HUES64 (cell line): ENCODE results near the gene MYO5B.

Source experiments
- H3K27ac ChIP-seq: 2 replicates; pipeline ENCODE4 v1.7.0; 2013; ENCODE audit warnings: low read depth, low read length, inconsistent platforms
- H3K27me3 ChIP-seq: 2 replicates; pipeline ENCODE4 v1.6.1; 2013; ENCODE audit warnings: mild to moderate bottlenecking, low read length; ENCODE audit not compliant: insufficient read depth
- H3K36me3 ChIP-seq: 2 replicates; pipeline ENCODE4 v1.6.1; 2013; ENCODE audit warnings: mild to moderate bottlenecking, low read length; ENCODE audit not compliant: insufficient read depth
- H3K4me1 ChIP-seq: 2 replicates; pipeline ENCODE4 v1.6.1; 2013; ENCODE audit warnings: mild to moderate bottlenecking, low read length, moderate library complexity; ENCODE audit not compliant: insufficient read depth
- H3K4me3 ChIP-seq: 2 replicates; pipeline ENCODE4 v1.5.1; 2013; ENCODE audit warnings: mild to moderate bottlenecking, low read length, moderate library complexity
- H3K9ac ChIP-seq: 2 replicates; pipeline ENCODE4 v1.6.1; 2013; ENCODE audit warnings: mild to moderate bottlenecking, low read depth, low read length
- H3K9me3 ChIP-seq: 2 replicates; pipeline ENCODE4 v1.6.1; 2013; ENCODE audit warnings: low read depth, low read length; ENCODE audit not compliant: insufficient read depth
- WGBS: fragments of 150-250, 120-280 bp; methylation state at CpG from one replicate; pipeline ENCODE4 v1.1.7; 2013; ENCODE audit warnings: missing lambda C conversion rate; 5-methylcytosine and 5-hydroxymethylcytosine counted together

Gene MYO5B

GRCh38 chr18:49849331-49850217 lies 345.4 kb downstream of the MYO5B start:
- Histone ChIP-seq H3K27ac (no peak overlapping the region), H3K27me3 (no peaks in the 10 kb centered on the region), H3K4me3 (no peak overlapping the region), H3K9me3 (no peaks in the 10 kb centered on the region), H3K4me1 (peaks cover 13% of the 10 kb centered on the region), H3K36me3 (no peaks in the 10 kb centered on the region), H3K9ac (no peak overlapping the region)
- 46% methylated on average over 14 of the region's 14 CpGs for WGBS

GRCh38 chr18:49848115-49848514 lies 346.8 kb downstream of the MYO5B start:
- no peaks in the 10 kb centered on the region for H3K36me3 ChIP-seq
- no peak overlapping the region for H3K9ac ChIP-seq
- WGBS: 92% methylated on average over 4 of the region's 4 CpGs
- no peaks in the 10 kb centered on the region for H3K27me3 ChIP-seq
- peaks cover 13% of the 10 kb centered on the region for H3K4me1 ChIP-seq
- no peaks in the 10 kb centered on the region for H3K9me3 ChIP-seq
- no peak overlapping the region for H3K27ac ChIP-seq
- no peak overlapping the region for H3K4me3 ChIP-seq

- Histone ChIP-seq H3K27me3 (no peaks in the 10 kb centered on the region), H3K9me3 (no peaks in the 10 kb centered on the region), H3K4me1 (peaks cover 13% of the 10 kb centered on the region), H3K27ac (no peak overlapping the region), H3K4me3 (no peak overlapping the region), H3K36me3 (no peaks in the 10 kb centered on the region), H3K9ac (no peak overlapping the region)
- WGBS: 96% methylated on average over 8 of the region's 8 CpGs
Measured at GRCh38 chr18:49847524-49847923, 347.4 kb downstream of the MYO5B start.

GRCh38 chr18:49846718-49847470 lies 348.1 kb downstream of the MYO5B start:
- 87% methylated on average over 10 of the region's 10 CpGs for WGBS
- Histone ChIP-seq H3K4me3 (no peak overlapping the region), H3K36me3 (no peaks in the 10 kb centered on the region), H3K9ac (no peak overlapping the region), H3K4me1 (peaks cover 13% of the 10 kb centered on the region), H3K27ac (no peak overlapping the region), H3K9me3 (no peaks in the 10 kb centered on the region), H3K27me3 (no peaks in the 10 kb centered on the region)

- Histone ChIP-seq H3K4me1 (peaks cover 13% of the 10 kb centered on the region), H3K36me3 (no peaks in the 10 kb centered on the region), H3K9me3 (no peaks in the 10 kb centered on the region), H3K4me3 (no peak overlapping the region), H3K9ac (no peak overlapping the region), H3K27ac (no peak overlapping the region), H3K27me3 (no peaks in the 10 kb centered on the region)
- 87% methylated on average over 5 of the region's 5 CpGs for WGBS
Measured at GRCh38 chr18:49846361-49846662, 348.6 kb downstream of the MYO5B start.

- Histone ChIP-seq H3K36me3 (no peaks in the 10 kb centered on the region), H3K4me3 (no peak overlapping the region), H3K4me1 (peaks cover 13% of the 10 kb centered on the region), H3K27ac (no peak overlapping the region), H3K27me3 (no peaks in the 10 kb centered on the region), H3K9ac (no peak overlapping the region), H3K9me3 (no peaks in the 10 kb centered on the region)
- WGBS: 85% methylated on average over 6 of the region's 6 CpGs
Measured at GRCh38 chr18:49845629-49846360, 349.2 kb downstream of the MYO5B start.

GRCh38 chr18:49844903-49845302 lies 350.0 kb downstream of the MYO5B start:
- WGBS: 88% methylated on average over 1 of the region's 1 CpG
- Histone ChIP-seq H3K36me3 (no peaks in the 10 kb centered on the region), H3K27me3 (no peaks in the 10 kb centered on the region), H3K4me3 (no peak overlapping the region), H3K27ac (no peak overlapping the region), H3K4me1 (peaks cover 13% of the 10 kb centered on the region), H3K9me3 (no peaks in the 10 kb centered on the region), H3K9ac (no peak overlapping the region)

GRCh38 chr18:49843778-49844625 lies 350.9 kb downstream of the MYO5B start:
- Histone ChIP-seq H3K9ac (no peak overlapping the region), H3K27ac (no peak overlapping the region), H3K9me3 (no peaks in the 10 kb centered on the region), H3K4me1 (peaks cover 8% of the 10 kb centered on the region; the same call in 1 of the 2 replicates), H3K27me3 (no peaks in the 10 kb centered on the region), H3K36me3 (no peaks in the 10 kb centered on the region; the same call in 1 of the 2 replicates), H3K4me3 (no peak overlapping the region)
- WGBS: 90% methylated on average over 6 of the region's 6 CpGs

- no peaks in the 10 kb centered on the region for H3K9me3 ChIP-seq
- WGBS: 95% methylated on average over 10 of the region's 10 CpGs
- peaks cover 8% of the 10 kb centered on the region; the same call in 1 of the 2 replicates for H3K4me1 ChIP-seq
- no peaks in the 10 kb centered on the region; the same call in 1 of the 2 replicates for H3K36me3 ChIP-seq
- H3K9ac ChIP-seq: no peak overlapping the region
- H3K4me3 ChIP-seq: no peak overlapping the region
- no peak overlapping the region for H3K27ac ChIP-seq
- no peaks in the 10 kb centered on the region for H3K27me3 ChIP-seq
Measured at GRCh38 chr18:49843131-49843530, 351.8 kb downstream of the MYO5B start.

- WGBS: 91% methylated on average over 4 of the region's 4 CpGs
- Histone ChIP-seq H3K27me3 (no peaks in the 10 kb centered on the region), H3K9ac (no peak overlapping the region), H3K4me3 (no peak overlapping the region), H3K27ac (no peak overlapping the region), H3K36me3 (no peaks in the 10 kb centered on the region; the same call in 1 of the 2 replicates), H3K4me1 (peaks cover 8% of the 10 kb centered on the region; the same call in 1 of the 2 replicates), H3K9me3 (no peaks in the 10 kb centered on the region)
Measured at GRCh38 chr18:49842656-49843055, 352.3 kb downstream of the MYO5B start.
